ENCODE data around the gene UGT1A10. TPM values are rescaled to one million over a fixed set of nuclear protein-coding genes. Genes with fewer than 3 reads are reported as not detected.
A peak's percentile ranks its signal among the peaks of the same experiment; 100 is the strongest.

The UGT1A10 gene
- polyA plus RNA-seq, 1 donor from 2014 or later = not detected

DNA sequence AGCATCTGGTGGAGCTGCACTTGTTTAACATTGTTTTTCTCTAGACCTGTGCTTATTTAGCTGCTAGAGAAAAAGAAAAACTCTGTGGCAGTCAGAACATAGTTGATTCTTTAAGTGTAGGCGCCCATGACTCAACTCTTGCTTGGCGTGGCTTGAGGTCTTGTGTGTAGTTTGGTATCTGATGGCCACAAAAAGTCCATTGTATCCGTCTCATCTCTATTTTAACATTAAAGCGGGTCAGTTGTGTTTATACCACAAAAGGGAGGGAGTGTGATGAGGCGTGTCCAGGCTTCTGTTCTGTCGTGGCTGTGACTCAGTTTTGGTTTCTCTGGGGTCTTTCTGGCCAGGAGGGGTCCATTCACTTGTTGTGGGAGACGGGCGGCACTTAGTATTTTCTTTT, 43.0 kb upstream of the UGT1A10 start:
- Histone ChIP-seq H3K36me3 (ENCODE audit: insufficient read depth, low read length) (no peaks in the 10 kb centered on the region), H3K9ac (ENCODE audit: low read length) (no peak overlapping the region), H3K27me3 (ENCODE audit: insufficient read depth, low read depth, low read length) (no peaks in the 10 kb centered on the region), H3K9me2 (ENCODE audit: insufficient read depth, low read length) (no peaks in the 10 kb centered on the region), H3K4me2 (ENCODE audit: low read length) (no peak overlapping the region), H2AFZ (ENCODE audit: low read depth, low read length) (no peak overlapping the region), H3K79me2 (replicated peaks; ENCODE audit: insufficient read depth, low read length) (no peaks in the 10 kb centered on the region), H3F3A (ENCODE audit: insufficient read depth, low read length, poor library complexity, severe bottlenecking) (no peaks in the 10 kb centered on the region), H3K27ac (ENCODE audit: low read length) (no peak overlapping the region), H4K20me1 (ENCODE audit: insufficient read depth) (no peaks in the 10 kb centered on the region), H3K9me3 (ENCODE audit: low read length) (no peaks in the 10 kb centered on the region), H3K4me3 (ENCODE audit: low read length) (no peak overlapping the region)
- TF ChIP-seq SMC3 (conservative IDR thresholded peaks at IDR 0.05; ENCODE audit: poor library complexity) (no peak), TAF1 (IDR thresholded peaks at IDR 0.05; ENCODE audit: low read depth) (no peak), EP300 (conservative IDR thresholded peaks at IDR 0.05; ENCODE audit: poor library complexity, severe bottlenecking) (no peak)
- TF ChIP-seq, protein P1, sequence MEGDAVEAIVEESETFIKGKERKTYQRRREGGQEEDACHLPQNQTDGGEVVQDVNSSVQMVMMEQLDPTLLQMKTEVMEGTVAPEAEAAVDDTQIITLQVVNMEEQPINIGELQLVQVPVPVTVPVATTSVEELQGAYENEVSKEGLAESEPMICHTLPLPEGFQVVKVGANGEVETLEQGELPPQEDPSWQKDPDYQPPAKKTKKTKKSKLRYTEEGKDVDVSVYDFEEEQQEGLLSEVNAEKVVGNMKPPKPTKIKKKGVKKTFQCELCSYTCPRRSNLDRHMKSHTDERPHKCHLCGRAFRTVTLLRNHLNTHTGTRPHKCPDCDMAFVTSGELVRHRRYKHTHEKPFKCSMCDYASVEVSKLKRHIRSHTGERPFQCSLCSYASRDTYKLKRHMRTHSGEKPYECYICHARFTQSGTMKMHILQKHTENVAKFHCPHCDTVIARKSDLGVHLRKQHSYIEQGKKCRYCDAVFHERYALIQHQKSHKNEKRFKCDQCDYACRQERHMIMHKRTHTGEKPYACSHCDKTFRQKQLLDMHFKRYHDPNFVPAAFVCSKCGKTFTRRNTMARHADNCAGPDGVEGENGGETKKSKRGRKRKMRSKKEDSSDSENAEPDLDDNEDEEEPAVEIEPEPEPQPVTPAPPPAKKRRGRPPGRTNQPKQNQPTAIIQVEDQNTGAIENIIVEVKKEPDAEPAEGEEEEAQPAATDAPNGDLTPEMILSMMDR (IDR thresholded peaks at IDR 0.05; ENCODE audit: poor library complexity, severe bottlenecking) = no peak

DNA sequence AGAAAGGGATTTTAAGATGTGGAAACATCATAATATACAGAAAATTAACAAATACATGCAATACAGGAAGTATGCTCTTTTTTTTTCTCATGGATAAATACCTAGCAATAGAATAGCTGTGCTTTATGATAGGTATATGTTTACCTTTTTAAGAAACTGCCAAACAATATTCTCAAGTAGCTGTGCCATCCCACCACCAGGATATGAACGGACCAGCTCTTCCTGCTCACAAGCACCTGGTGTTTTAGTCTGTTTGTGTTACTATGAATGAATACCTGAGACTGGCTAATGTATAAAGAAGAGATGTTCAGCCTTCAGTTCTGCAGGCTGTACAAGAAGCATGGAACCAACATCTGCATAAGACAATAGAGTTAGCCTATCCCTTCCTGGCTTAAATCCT, 38.7 kb upstream of the UGT1A10 start:
- no peaks in the 10 kb centered on the region for H4K20me1 ChIP-seq (ENCODE audit: insufficient read depth)
- no peak overlapping the region for H2AFZ ChIP-seq (ENCODE audit: low read depth, low read length)
- no peak overlapping the region for H3K9ac ChIP-seq (ENCODE audit: low read length)
- H3K4me2 ChIP-seq (ENCODE audit: low read length) = no peak overlapping the region
- no peaks in the 10 kb centered on the region for H3K27me3 ChIP-seq (ENCODE audit: insufficient read depth, low read depth, low read length)
- no peaks in the 10 kb centered on the region for H3K9me2 ChIP-seq (ENCODE audit: insufficient read depth, low read length)
- H3K36me3 ChIP-seq (ENCODE audit: insufficient read depth, low read length) = no peaks in the 10 kb centered on the region
- no peaks in the 10 kb centered on the region for H3K79me2 ChIP-seq (replicated peaks; ENCODE audit: insufficient read depth, low read length)
- H3F3A ChIP-seq (ENCODE audit: insufficient read depth, low read length, poor library complexity, severe bottlenecking) = no peaks in the 10 kb centered on the region
- no peaks in the 10 kb centered on the region for H3K9me3 ChIP-seq (ENCODE audit: low read length)
- no peak overlapping the region for H3K4me3 ChIP-seq (ENCODE audit: low read length)
- TF ChIP-seq TAF1 (IDR thresholded peaks at IDR 0.05; ENCODE audit: low read depth) (no peak), POLR2AphosphoS5 (IDR thresholded peaks at IDR 0.05) (no peak), RAD21 (conservative IDR thresholded peaks at IDR 0.05) (no peak), EP300 (conservative IDR thresholded peaks at IDR 0.05; ENCODE audit: poor library complexity, severe bottlenecking) (no peak), MXI1 (conservative IDR thresholded peaks at IDR 0.05; ENCODE audit: poor library complexity, severe bottlenecking) (no peak)
- no peak overlapping the region for H3K27ac ChIP-seq (ENCODE audit: low read length)

DNA sequence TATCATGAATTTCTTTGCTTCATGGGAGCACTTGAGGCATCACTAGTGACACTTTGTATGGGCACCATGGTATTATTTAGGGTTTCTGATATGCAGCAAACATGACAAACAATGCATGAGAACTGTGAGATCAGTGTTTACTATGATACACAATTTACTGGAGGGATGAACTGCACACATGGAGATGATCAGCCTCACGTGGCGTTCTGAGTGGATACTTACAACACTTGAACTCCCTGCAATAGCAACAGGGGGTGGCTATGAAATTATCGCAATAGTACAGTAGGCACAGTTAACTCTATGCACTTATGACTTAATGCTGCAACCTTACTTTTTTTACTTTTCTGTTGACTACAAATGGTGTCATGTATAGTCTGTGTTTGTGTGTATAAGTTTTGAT, 37.3 kb upstream of the UGT1A10 start:
- TF ChIP-seq TAF1 (IDR thresholded peaks at IDR 0.05; ENCODE audit: low read depth) (no peak), POLR2AphosphoS5 (IDR thresholded peaks at IDR 0.05) (peak; percentile 24)
- TF ChIP-seq, protein P2, sequence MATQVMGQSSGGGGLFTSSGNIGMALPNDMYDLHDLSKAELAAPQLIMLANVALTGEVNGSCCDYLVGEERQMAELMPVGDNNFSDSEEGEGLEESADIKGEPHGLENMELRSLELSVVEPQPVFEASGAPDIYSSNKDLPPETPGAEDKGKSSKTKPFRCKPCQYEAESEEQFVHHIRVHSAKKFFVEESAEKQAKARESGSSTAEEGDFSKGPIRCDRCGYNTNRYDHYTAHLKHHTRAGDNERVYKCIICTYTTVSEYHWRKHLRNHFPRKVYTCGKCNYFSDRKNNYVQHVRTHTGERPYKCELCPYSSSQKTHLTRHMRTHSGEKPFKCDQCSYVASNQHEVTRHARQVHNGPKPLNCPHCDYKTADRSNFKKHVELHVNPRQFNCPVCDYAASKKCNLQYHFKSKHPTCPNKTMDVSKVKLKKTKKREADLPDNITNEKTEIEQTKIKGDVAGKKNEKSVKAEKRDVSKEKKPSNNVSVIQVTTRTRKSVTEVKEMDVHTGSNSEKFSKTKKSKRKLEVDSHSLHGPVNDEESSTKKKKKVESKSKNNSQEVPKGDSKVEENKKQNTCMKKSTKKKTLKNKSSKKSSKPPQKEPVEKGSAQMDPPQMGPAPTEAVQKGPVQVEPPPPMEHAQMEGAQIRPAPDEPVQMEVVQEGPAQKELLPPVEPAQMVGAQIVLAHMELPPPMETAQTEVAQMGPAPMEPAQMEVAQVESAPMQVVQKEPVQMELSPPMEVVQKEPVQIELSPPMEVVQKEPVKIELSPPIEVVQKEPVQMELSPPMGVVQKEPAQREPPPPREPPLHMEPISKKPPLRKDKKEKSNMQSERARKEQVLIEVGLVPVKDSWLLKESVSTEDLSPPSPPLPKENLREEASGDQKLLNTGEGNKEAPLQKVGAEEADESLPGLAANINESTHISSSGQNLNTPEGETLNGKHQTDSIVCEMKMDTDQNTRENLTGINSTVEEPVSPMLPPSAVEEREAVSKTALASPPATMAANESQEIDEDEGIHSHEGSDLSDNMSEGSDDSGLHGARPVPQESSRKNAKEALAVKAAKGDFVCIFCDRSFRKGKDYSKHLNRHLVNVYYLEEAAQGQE (IDR thresholded peaks at IDR 0.05; ENCODE audit: borderline replicate concordance) = no peak
- H3F3A ChIP-seq (ENCODE audit: insufficient read depth, low read length, poor library complexity, severe bottlenecking) = no peaks in the 10 kb centered on the region

More for the DNA sequence above, 37.3 kb upstream of the UGT1A10 start:
- no peak overlapping the region for H3K9ac ChIP-seq (ENCODE audit: low read length)
- H3K36me3 ChIP-seq (ENCODE audit: insufficient read depth, low read length) = no peaks in the 10 kb centered on the region
- no peaks in the 10 kb centered on the region for H3K9me3 ChIP-seq (ENCODE audit: low read length)
- H3K4me3 ChIP-seq (ENCODE audit: low read length) = no peak overlapping the region
- H2AFZ ChIP-seq (ENCODE audit: low read depth, low read length) = no peak overlapping the region
- H3K4me2 ChIP-seq (ENCODE audit: low read length) = no peak overlapping the region
- no peaks in the 10 kb centered on the region for H4K20me1 ChIP-seq (ENCODE audit: insufficient read depth)
- no peaks in the 10 kb centered on the region for H3K79me2 ChIP-seq (replicated peaks; ENCODE audit: insufficient read depth, low read length)
- no peak overlapping the region for H3K27ac ChIP-seq (ENCODE audit: low read length)
- no peaks in the 10 kb centered on the region for H3K9me2 ChIP-seq (ENCODE audit: insufficient read depth, low read length)
- H3K27me3 ChIP-seq (ENCODE audit: insufficient read depth, low read depth, low read length) = no peaks in the 10 kb centered on the region

Measured in neural cell (in vitro differentiated cells).